HG03521 (cell line): ENCODE measurements around the gene STARD5.

Experiments
- ATAC-seq: cut with Tn5 transposase; IDR thresholded peaks from one replicate; pipeline ENCODE4 v1.9.1; 2021; ENCODE audit warnings: mild to moderate bottlenecking, moderate library complexity; ENCODE audit not compliant: unreplicated experiment

The STARD5 gene

GRCh38 chr15:81261172-81261811 is 62.6 kb downstream of the STARD5 start:
- ATAC-seq = no peak

GRCh38 chr15:81259760-81260298 is 64.1 kb downstream of the STARD5 start:
- no peak for ATAC-seq
